K562 (cell line): ENCODE data around the gene CD22.

Source experiments
- EGR1 ChIP-seq: fragments of 450-650 bp; conservative IDR thresholded peaks from 2 replicates; pipeline ENCODE4 v1.6.1; 2017; ENCODE audit warnings: mild to moderate bottlenecking
- PRMT5 ChIP-seq: sonication (generic); formaldehyde crosslinking; IDR thresholded peaks from 2 replicates; pipeline ENCODE4 v1.5.0; 2020; ENCODE audit warnings: missing genetic modification reagents
- SIN3B ChIP-seq: fragments of 450-650 bp; IDR thresholded peaks from 2 replicates; pipeline ENCODE4 v1.6.1; 2017; ENCODE audit warnings: low read depth, mild to moderate bottlenecking, moderate library complexity
- TRIM24 ChIP-seq, 2 experiments: fragments of 450-650 bp; IDR thresholded peaks; 2 replicates each; pipeline ENCODE4 v1.6.1; 2016
- ZZZ3 ChIP-seq: fragments of 450-650 bp; IDR thresholded peaks from 2 replicates; pipeline ENCODE4 v1.6.1; 2016; ENCODE audit warnings: antibody characterized with exemption, mild to moderate bottlenecking, moderate library complexity
- TF ChIP-seq, protein P1 (sequence below): fragments of 150-350 bp; conservative IDR thresholded peaks from 2 replicates; pipeline ENCODE4 v1.6.1; 2014; ENCODE audit warnings: low read length
- TF ChIP-seq, protein P2 (sequence below), 3 experiments: IDR thresholded peaks in 2 of 3; conservative IDR thresholded peaks in 1 of 3; 2 replicates each; pipeline ENCODE4 v1.5.1; 2011 to 2012; ENCODE audit warnings: low read length in 3 of 3, mild to moderate bottlenecking in 3 of 3, control low read depth in 2 of 3, improper control_type of control experiment in 1 of 3, inconsistent platforms in 1 of 3, low read depth in 1 of 3, mixed read lengths in 1 of 3, moderate library complexity in 1 of 3; ENCODE audit not compliant: insufficient read depth in 2 of 3
- TF ChIP-seq, protein P3 (sequence below), 2 experiments: fragments of 250-450 bp in 1 of 2; fragments of 450-650 bp in 1 of 2; sonication (Bioruptor Pico) in 1 of 2; IDR thresholded peaks; 2 replicates each; pipeline versions ENCODE4 v1.6.1 to v1.8.0; 2016 to 2021; ENCODE audit warnings: mild to moderate bottlenecking in 2 of 2, moderate library complexity in 2 of 2, missing compliant biosample characterization in 1 of 2, missing genetic modification characterization in 1 of 2
- TF ChIP-seq, protein P4 (sequence below): sonication (generic); formaldehyde crosslinking; IDR thresholded peaks from 2 replicates; pipeline ENCODE4 v1.5.0; 2020; ENCODE audit warnings: missing genetic modification reagents

DNA sequence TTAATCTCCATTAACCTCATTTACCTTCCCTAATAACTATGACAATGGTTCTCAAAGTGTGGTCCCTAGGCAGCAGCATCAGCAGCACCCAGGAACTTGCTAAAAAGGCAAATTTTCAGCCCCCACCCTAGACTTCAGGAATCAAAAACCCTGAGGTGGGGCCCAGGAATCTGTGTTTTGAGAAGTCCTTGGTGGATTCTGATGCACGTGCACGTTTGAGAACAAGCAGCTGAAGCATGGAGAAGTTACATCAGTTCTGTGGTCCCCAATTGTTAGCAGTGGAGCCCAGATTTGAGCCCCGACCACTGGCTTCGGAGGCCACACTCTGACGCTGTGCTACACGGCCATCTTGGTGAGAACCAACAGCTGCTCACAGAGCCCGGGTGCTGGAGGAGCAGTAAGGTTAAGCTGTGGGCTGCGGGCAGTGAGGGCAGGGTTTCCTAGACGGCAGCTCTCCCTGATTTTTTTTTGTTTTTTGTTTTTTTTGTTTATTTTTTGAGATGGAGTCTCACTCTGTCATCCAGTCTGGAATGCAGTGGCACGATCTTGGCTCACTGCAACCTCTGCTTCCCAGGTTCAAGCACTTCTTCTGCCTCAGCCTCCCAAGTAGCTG lies 14.0 kb upstream of the CD22 start:
- TF ChIP-seq ZZZ3 = no peak
- TF ChIP-seq, protein P1, sequence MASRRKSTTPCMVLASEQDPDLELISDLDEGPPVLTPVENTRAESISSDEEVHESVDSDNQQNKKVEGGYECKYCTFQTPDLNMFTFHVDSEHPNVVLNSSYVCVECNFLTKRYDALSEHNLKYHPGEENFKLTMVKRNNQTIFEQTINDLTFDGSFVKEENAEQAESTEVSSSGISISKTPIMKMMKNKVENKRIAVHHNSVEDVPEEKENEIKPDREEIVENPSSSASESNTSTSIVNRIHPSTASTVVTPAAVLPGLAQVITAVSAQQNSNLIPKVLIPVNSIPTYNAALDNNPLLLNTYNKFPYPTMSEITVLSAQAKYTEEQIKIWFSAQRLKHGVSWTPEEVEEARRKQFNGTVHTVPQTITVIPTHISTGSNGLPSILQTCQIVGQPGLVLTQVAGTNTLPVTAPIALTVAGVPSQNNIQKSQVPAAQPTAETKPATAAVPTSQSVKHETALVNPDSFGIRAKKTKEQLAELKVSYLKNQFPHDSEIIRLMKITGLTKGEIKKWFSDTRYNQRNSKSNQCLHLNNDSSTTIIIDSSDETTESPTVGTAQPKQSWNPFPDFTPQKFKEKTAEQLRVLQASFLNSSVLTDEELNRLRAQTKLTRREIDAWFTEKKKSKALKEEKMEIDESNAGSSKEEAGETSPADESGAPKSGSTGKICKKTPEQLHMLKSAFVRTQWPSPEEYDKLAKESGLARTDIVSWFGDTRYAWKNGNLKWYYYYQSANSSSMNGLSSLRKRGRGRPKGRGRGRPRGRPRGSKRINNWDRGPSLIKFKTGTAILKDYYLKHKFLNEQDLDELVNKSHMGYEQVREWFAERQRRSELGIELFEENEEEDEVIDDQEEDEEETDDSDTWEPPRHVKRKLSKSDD = no peak
- TF ChIP-seq, protein P2, sequence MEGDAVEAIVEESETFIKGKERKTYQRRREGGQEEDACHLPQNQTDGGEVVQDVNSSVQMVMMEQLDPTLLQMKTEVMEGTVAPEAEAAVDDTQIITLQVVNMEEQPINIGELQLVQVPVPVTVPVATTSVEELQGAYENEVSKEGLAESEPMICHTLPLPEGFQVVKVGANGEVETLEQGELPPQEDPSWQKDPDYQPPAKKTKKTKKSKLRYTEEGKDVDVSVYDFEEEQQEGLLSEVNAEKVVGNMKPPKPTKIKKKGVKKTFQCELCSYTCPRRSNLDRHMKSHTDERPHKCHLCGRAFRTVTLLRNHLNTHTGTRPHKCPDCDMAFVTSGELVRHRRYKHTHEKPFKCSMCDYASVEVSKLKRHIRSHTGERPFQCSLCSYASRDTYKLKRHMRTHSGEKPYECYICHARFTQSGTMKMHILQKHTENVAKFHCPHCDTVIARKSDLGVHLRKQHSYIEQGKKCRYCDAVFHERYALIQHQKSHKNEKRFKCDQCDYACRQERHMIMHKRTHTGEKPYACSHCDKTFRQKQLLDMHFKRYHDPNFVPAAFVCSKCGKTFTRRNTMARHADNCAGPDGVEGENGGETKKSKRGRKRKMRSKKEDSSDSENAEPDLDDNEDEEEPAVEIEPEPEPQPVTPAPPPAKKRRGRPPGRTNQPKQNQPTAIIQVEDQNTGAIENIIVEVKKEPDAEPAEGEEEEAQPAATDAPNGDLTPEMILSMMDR (IDR thresholded peaks at IDR 0.05 in 2 of 3, conservative IDR thresholded peaks at IDR 0.05 in 1 of 3; ENCODE audit: insufficient read depth in 2 of 3, low read depth in 1 of 3, low read length in 3 of 3) = no peak
- no peak for TF ChIP-seq EGR1
- TF ChIP-seq, protein P3, sequence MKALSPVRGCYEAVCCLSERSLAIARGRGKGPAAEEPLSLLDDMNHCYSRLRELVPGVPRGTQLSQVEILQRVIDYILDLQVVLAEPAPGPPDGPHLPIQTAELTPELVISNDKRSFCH (CRISPR knock-in tag; IDR thresholded peaks at IDR 0.05) = no peak
- TF ChIP-seq, protein P3 (tag; IDR thresholded peaks at IDR 0.05) = no peak
- TF ChIP-seq, protein P4, sequence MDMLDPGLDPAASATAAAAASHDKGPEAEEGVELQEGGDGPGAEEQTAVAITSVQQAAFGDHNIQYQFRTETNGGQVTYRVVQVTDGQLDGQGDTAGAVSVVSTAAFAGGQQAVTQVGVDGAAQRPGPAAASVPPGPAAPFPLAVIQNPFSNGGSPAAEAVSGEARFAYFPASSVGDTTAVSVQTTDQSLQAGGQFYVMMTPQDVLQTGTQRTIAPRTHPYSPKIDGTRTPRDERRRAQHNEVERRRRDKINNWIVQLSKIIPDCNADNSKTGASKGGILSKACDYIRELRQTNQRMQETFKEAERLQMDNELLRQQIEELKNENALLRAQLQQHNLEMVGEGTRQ (CRISPR knock-in tag) = no peak
- no peak for TF ChIP-seq PRMT5 (CRISPR knock-in tag)
- TF ChIP-seq TRIM24 (IDR thresholded peaks at IDR 0.05) = no peak
- TF ChIP-seq SIN3B = no peak
